HT-29 (cell line): ENCODE results near the gene RTP4. TPM values are rescaled to one million over a fixed set of nuclear protein-coding genes. Genes with fewer than 3 reads are reported as not detected.

Source experiments
- DNase-seq: peaks from one replicate; pipeline ENCODE4 v3.0.0-alpha.2; 2015; ENCODE audit warnings: low spot score
- total RNA-seq: library from RNA; depleted of rRNA; stranded (reverse); fragments of >200 nt; shearing (Covaris generic); gene quantifications from 2 replicates; pipeline ENCODE4 v1.2.3, GENCODE V29; 2014; rRNA removed

RTP4 gene
- total RNA-seq, 1 experiment from 2014 or later: 0.05 TPM

DNA sequence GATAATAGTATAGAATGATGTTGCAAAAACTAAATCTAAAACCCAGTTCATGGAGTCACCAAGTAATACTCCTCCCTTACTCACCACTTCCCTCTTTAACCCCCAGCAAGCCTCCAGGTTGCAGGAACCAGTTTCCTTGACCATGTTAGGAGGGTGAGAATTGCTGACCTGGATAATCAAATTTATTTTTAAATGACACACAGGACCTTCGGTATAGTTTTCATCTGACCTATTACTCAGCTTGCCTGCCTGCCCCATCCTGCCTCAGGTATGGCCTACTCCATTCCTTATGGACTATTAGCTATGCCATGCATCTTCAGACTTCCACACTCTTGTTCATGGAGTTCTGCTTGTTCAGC, 883 bp downstream of the RTP4 start:
- no peak for DNase-seq

DNA sequence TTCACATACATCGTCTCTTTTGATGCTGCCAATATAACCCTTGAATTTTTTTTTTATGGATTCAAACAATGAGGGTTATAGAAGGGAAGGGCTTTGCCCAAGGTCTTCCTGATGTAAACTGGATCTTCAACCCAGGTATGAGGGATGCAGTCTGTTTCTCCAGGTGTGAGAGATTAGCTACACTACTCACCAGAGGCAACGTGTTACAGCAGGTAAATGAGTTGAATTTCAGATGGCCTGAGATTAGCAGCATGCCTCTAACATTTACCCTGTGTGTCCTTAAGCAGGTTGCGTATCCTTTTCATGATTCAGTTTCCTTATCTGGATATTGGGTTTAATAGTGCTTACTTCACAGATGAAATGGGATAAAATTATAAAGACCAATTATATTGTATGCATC, 1.9 kb downstream of the RTP4 start:
- no peak for DNase-seq

- DNase-seq: no peak
Observed at GRCh38 chr3:187375581-187375980, 7.4 kb downstream of the RTP4 start.

- no peak for DNase-seq
Observed at GRCh38 chr3:187377842-187378241, 9.7 kb downstream of the RTP4 start.

DNA sequence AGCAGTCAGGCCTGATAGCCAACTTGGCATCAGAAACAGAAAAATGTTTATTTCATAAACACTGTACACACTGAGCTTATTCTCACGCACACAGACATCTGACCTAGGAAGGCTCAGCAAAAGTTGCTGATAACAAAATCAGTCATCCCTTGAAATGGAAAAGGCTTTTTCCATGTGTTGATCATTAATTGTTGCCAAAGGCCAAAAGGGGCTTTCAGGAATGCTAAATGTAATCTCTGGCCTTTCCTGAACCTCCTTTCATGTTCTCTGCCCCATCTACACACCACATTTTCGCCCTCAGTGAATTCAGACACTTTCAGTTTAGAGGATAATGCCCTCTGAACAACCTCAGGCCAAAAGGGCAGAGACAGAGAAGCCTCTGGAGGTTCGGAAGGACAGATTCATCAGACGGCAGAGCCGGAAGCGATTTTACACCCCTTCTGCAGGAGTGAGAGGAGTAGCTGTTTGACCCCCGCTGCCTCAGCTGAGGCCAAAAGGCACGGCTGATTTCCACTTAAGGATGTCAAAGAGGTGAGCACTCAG, 14.5 kb downstream of the RTP4 start:
- no peak for DNase-seq

GRCh38 chr3:187383246-187383645, 15.1 kb downstream of the RTP4 start:
- DNase-seq: no peak

DNA sequence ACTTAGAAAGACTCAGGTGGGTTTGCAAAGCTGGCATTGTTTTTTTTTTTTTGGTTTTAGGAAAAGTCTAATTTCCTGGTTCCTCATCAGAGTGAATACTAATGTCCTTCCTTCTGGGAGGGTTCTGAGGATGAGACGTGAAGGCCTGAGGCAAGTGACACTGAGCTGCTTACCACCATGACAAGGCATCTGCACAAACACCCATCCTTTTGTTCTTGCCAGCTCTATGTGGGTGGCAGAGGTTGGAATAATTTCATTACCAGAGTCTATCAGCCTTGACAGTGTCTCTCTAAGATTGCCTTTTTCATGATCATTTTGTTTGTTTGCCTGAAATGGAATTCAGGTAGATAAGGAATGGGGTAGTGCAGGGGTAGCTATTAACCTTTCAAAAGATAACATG, 17.1 kb downstream of the RTP4 start:
- DNase-seq: no peak

GRCh38 chr3:187396661-187397060, 28.5 kb downstream of the RTP4 start:
- no peak for DNase-seq

DNA sequence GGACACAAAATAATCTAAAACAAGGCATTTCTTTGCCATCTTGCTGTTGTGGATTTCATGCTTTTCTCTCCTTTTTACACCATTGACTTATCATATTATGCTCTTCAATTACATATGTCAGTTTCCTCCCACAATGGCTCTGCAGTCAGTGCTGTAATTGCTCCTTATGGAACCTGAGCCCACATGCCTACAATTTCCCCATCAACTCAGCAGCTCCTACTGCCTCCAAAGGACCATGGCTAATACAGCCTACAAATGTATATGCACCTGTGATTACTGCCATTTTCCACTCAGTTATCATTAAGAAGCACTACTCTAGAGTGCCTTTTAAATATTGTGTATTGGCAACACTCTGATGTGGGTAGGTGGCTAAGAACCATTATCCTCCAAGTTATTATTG, 30.8 kb downstream of the RTP4 start:
- DNase-seq: no peak

DNA sequence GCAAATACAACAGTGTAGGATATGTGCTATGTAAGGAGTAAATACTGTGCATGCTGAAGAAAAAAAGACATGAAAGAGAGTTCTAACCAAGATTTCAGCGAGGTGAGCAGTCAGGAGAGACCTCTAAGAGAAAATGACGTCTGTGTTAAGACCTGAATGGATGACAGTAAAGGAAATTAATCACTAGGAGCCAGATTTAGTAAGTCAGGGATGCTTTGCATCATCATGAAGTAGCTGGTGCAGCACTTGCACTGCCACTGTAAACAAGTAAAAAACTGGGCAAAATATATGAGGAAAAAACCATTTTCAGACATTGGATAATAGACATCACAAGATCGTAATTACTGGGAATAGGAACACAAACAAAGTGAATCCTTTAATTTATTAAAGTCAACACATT, 32.6 kb downstream of the RTP4 start:
- no peak for DNase-seq

- peak; percentile 10 for DNase-seq
Observed at GRCh38 chr3:187401856-187402255, 33.7 kb downstream of the RTP4 start.

GRCh38 chr3:187403768-187404288, 35.6 kb downstream of the RTP4 start:
- peak; percentile 58 for DNase-seq

- no peak for DNase-seq
Observed at GRCh38 chr3:187406927-187407326, 38.7 kb downstream of the RTP4 start.

DNA sequence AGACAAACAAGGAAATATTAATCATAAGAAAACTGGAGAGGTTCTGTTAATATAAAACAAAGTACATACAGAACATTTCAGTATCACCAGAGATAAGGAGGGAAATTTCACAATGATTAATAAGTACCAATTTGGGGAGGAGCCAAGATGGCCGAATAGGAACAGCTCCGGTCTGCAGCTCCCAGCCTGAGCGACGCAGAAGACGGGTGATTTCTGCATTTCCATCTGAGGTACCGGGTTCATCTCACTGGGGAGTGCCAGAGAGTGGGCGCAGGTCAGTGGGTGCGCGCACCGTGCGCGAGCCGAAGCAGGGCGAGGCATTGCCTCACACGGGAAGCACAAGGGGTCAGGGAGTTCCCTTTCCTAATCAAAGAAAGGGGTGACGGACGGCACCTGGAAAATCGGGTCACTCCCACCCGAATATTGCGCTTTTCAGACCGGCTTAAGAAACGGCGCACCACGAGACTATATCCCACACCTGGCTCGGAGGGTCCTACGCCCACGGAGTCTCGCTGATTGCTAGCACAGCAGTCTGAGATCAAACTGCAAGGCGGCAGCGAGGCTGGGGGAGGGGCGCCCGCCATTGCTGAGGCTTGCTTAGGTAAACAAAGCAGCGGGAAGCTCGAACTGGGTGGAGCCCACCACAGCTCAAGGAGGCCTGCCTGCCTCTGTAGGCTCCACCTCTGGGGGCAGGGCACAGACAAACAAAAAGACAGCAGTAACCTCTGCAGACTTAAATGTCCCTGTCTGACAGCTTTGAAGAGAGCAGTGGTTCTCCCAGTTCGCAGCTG, 44.0 kb downstream of the RTP4 start:
- peak; percentile 35 for DNase-seq

Other genes with a start within 250 kb of the RTP4 start
- not detected in 2 replicates for gene RPL39L, start 228.9 kb upstream of the RTP4 start, total RNA-seq
- gene RTP1, start 170.9 kb upstream of the RTP4 start, total RNA-seq: not detected in 2 replicates
- gene MASP1, start 76.6 kb upstream of the RTP4 start, total RNA-seq: not detected in 2 replicates